GM19193 (cell line): ENCODE results near the gene CENPB.

Experiments used
- POLR2A ChIP-seq: IDR thresholded peaks from 4 replicates; pipeline ENCODE4 v1.6.1; 2011; ENCODE audit not compliant: insufficient read depth, insufficient read length; ENCODE audit errors: extremely low read depth

The CENPB gene

DNA sequence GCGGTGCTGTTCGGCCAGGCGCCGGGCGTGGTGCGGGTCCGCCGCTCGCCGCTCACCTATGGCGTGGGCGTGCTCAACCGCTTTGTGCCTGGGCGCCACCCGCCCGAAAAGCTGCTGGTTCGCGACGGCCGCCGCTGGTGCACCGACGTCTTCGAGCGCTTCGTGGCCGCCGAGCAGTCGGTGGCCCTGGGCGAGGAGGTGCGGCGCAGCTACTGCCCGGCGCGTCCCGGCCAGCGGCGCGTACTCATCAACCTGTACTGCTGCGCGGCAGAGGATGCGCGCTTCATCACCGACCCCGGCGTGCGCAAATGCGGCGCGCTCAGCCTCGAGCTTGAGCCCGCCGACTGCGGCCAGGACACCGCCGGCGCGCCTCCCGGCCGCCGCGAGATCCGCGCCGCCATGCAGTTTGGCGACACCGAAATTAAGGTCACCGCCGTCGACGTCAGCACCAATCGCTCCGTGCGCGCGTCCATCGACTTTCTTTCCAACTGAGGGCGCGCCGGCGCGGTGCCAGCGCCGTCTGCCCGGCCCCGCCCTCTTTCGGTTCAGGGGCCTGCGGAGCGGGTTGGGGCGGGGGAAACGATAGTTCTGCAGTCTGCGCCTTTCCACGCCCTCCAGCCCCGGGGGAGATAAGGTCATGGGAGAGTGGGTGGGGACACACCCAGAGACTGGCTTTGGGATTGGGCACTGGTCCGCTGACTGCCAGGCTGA, 34.7 kb downstream of the CENPB start:
- no peak for TF ChIP-seq POLR2A

DNA sequence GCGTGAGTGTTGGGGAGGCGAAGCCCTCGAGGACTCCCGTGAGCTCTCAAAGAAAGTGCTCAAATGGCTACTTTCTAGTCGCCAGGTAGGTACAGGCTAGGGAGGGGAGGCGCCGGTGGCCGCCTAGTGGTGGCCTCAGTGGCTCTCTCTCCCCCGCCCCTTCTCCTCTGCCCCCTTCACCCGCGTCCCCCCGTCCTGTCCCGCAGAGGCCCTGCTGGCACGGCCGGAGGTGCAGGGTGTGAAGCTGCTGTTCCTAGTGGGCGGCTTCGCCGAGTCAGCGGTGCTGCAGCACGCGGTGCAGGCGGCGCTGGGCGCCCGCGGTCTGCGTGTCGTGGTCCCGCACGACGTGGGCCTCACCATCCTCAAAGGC, 35.2 kb downstream of the CENPB start:
- TF ChIP-seq POLR2A, result no peak

DNA sequence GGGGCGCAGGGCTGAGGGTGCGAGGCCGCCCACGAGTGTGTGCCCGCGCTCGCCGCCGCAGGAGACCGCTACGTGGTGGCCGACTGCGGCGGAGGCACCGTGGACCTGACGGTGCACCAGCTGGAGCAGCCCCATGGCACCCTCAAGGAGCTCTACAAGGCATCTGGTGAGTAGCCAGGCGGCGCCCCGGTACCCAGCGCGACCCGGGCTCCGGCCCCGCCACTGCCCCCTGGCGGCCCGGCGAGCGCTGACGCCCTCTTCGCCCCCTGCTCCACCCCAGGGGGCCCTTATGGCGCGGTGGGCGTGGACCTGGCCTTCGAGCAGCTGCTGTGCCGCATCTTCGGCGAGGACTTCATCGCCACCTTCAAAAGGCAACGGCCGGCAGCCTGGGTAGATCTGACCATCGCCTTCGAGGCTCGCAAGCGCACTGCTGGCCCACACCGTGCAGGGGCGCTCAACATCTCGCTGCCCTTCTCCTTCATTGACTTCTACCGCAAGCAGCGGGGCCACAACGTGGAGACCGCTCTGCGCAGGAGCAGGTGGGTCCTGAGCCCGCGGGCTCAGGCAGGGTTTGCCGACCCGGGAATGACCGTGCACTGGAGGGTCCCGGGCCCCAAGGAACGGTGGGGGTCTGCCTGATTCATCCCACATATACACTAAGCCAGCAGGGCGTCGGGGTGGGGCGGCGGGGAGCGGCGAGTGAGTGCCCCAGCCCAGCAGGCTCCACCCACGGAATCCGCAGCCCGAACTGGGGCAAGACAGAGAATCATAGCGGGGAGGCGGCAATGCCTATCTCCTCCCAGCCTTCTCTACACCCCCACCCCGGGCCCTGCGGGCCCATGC, 36.6 kb downstream of the CENPB start:
- TF ChIP-seq POLR2A, result no peak

DNA sequence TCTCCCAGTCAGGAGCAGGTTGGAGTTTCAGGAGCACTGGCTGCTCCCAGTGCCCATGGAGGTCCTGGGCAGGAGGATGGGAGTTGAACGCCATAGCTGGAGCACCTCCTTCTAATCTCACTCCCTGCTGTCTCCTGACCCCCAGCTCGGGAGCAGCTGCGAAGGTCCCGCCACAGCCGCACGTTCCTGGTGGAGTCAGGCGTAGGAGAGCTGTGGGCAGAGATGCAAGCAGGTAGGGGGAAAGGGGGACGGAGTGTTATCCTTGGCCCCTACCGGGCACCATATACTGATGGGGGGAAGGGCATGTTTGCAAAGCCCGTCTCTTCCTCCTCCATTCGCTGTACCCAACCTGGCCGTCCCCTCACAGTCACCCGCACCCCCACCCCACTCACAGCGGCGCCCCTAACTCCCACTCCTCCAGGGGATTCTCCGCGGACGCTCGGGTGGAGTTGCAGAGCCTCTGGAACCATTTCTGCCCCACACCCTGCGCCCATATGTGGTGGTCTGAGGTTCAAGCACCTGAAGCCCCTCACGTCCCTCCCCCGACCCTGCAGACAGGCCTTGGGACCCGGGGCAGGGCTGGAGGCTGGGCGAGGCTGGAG, 37.4 kb downstream of the CENPB start:
- TF ChIP-seq POLR2A, result no peak

DNA sequence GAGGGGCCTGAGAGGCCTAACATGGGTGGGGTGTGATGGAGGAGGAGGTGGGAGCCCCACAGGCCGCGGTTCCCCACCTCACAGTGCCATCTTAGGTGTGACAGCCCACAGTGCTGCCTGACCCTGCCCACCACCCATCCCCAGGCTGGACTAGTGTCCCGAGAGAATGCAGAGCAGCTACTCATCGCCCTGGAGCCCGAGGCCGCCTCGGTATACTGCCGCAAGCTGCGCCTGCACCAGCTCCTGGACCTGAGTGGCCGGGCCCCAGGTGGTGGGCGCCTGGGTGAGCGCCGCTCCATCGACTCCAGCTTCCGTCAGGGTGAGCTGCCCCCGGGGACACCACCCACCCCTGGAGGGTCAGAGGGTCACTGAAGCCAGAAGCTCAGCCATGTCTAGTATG, 38.5 kb downstream of the CENPB start:
- TF ChIP-seq POLR2A, result no peak

DNA sequence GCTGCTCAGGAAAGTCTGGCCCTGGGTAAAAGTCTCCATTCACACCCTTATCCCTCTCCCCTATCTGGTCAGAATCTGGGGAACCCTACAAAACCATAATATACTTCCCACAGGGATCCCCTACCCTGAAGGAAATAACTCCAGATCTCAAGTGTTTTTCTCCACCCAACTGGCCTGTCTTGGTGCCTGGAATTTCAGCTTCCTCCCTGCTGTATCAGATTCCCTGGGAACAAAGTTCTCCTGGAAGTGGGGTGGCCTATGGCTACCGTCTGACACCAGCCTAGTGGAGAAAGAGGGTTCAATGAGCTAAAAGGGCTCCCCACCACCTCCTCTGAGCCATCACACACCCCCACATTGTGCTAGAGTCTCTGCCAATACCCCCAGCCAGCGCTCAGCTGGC, 39.1 kb downstream of the CENPB start:
- TF ChIP-seq POLR2A, result no peak

DNA sequence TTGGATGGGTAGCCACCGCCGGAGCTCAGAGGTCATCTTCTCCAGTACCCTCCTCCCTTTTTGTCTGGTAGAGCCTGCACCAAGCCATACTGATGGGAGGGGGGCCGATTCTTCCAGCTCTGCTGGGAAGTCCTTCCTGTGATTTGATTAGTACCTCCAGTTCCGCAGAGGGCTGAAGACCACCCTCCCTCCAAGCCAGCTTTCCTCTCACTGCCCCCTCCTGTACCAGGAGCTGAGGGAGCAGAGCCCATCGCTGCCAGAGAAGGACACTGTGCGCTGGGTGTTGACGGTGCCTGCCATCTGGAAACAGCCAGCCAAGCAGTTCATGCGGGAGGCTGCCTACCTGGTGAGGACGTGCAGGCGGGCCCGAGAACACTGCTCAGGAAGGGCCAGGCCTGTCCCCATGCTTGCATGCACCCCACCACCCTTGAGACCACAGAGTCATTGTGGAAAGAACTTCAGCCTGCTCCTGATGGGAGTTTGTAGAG, 40.8 kb downstream of the CENPB start:
- TF ChIP-seq POLR2A, result no peak

DNA sequence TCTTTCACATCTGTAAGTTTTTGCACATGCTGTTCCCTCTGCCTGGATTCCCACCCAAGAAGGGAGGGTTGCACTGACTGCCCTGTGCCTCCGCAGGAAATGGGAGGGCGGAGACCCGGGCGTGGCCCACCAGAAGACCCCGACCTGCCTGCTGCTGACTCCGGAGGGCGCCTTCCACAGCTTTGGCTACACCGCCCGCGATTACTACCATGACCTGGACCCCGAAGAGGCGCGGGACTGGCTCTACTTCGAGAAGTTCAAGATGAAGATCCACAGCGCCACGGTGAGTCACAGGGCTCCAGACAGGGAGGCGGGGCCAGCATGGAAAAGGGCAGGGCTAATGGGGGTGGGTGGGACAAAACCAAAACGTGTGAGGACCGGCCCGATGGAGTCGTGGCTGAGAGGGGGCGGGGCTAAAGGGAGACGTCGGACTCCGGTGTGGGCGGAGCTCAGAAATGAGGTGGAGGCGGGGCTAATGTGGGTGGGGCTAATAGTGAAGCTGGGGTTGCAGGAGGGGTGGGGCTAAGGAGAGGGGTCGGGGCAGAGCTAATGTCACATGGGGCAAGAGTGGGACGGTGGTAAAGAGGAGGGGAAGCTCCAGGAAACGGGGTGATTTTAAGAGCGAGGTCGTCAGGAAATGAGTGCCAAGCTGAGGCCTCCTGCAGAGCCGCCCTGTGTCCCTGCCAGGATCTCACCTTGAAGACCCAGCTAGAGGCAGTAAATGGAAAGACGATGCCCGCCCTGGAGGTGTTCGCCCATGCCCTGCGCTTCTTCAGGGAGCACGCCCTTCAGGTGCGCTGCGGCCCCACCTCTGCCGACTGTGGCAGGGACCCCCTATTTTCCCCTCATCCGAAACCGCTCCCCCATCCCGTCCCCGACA, 41.5 kb downstream of the CENPB start:
- no peak for TF ChIP-seq POLR2A

DNA sequence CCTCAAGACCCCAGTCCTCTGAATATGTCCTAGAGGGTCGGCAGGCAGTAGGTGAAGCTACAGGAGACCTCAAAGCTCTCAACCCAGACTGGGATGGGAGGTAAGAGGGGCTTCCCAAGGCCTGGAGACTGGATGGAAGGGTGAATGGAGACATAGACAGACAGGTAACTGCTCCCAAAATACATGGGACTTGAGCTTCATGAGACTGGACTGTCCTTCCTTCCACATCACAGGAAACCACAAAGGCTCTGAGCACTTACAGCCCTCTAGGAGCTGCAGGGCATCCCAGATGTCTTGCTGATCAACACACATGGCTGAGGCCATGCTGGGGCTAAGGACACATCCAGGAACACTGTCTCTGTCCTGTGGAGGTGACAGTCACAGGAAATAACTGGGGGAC, 42.5 kb downstream of the CENPB start:
- TF ChIP-seq POLR2A, result no peak

DNA sequence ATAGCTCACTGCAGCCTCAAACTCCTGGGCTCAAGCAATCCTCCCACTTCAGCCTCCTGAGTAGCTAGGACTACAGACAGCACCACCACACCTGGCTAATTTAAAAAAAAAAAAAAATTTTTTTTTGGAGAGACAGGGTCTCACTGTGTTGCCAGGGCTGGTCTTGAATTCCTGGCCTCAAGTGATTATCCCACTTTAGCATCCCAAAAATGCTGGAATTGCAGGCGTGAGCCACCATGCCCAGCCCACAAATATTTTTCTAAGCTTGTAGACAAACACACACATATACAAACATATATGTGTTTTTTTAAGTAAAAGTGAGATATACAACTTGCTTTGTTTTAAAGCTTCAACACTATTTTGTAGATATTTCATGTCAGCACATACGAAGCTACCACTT, 43.3 kb downstream of the CENPB start:
- no peak for TF ChIP-seq POLR2A

DNA sequence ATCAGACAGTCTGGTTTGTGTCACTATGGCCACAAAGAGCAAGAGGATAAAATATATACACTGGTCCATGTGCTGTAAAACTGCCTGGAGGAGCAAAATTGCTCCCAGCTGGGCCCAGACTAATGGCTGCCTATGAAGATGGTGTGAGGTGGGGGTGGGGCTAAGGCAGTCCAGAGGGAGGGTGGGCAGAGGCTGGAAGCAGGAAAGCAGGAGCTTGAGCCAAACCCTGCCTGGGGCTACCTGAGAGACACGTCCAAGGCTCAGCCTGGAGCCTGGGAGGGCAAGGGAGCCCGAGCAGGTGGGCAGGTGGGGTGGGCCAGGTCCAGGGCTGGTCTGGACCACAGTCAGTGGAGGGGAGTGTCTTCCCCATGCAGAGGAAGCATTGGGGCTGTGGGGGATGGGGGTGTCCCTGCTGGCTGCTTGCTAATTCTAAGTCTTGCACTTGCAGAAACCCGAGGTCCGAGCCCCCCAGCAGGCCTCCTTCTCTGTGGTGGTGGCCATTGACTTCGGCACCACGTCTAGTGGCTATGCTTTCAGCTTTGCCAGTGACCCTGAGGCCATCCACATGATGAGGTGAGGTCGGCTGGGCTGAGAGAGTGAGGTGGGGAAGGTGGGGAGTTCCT, 44.6 kb downstream of the CENPB start:
- TF ChIP-seq POLR2A, result no peak

DNA sequence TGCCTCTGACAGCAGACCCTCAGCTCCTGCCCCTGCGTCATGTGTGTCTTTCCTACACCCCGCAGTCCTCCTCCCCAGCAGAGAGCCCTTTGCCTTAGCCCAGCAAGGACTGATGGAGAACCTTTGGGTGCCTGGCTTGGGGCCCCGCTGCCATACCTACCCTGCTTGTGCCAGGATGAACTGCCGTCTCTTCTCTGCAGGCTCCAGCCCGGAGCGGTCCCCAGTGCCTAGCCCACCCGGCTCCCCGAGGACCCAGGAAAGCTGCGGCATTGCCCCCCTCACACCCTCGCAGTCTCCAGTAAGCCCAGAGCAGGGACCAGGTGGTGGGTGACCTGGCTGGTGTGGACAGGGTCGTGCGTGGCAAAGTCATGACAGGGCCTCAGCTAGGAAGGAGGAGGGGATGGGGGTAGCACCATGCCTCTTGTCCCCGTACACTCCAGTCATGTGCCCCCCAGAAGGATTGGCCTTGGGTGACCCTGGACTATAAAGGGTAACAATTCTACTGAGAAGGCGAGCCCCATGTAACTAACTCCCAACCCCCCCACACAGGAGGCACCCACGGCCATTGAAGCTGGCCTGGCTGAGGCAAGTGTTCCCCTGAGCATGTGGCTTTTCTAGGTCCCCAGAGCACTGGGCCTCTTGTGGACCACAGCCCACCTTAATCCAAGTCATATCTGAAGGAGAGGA, 45.8 kb downstream of the CENPB start:
- no peak for TF ChIP-seq POLR2A

DNA sequence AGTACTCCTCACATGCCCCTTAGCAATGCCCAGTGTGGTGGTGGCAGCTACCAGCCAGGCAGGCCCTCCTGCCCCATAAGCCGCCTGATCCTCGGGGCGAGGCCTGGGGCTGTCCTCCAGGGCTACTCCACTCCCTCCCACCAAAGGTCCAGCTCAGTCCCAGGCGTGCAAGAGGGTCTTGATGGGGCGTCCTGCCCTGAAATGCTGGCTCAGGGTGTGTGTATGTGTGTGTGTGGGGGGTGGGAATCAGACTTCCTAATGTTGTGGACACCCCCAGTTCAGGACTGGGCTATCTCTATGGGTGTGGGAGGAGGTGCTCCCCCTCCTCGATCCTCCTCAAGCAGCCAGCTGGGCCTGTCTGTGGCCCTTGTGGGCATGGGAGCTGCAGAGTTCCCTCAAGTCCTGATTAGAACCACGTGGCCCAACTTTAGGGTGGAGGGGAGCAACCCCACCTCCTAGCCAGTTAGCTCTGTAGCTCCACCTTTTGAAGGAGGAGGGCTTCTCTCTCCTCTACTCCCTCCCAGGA, 46.6 kb downstream of the CENPB start:
- TF ChIP-seq POLR2A, result no peak
